Peyer's patch (tissue), 4 donors: ENCODE data around the gene BICD1. TPM values are rescaled to one million over a fixed set of nuclear protein-coding genes. Genes with fewer than 3 reads are reported as not detected.

Experiments
- DNase-seq, 3 donors: peaks; one replicate each; pipeline ENCODE4 v3.0.0-alpha.2; 2017 to 2019
- H3K27ac ChIP-seq, 4 donors: fragments of 200-600 bp; sonication (generic); one replicate each; pipeline ENCODE4 v1.5.1; 2016 to 2019
- H3K27me3 ChIP-seq, 2 donors: fragments of 200-600 bp; sonication (generic); one replicate each; pipeline ENCODE4 v1.5.1; 2019
- H3K36me3 ChIP-seq, 3 donors: fragments of 200-600 bp; sonication (generic); one replicate each; pipeline ENCODE4 v1.5.1; 2016 to 2019
- H3K4me1 ChIP-seq, 4 donors: fragments of 200-600 bp; sonication (generic); one replicate each; pipeline ENCODE4 v1.5.1; 2016 to 2019
- H3K4me3 ChIP-seq, 4 donors: fragments of 200-600 bp; sonication (generic); 1 replicate in 3 of 4; 2 replicates in 1 of 4; pipeline ENCODE4 v1.5.1; 2016 to 2019; ENCODE audit warnings: mild to moderate bottlenecking in 1 of 4
- H3K9me3 ChIP-seq, 4 donors: fragments of 200-600 bp; sonication (generic); one replicate each; pipeline ENCODE4 v1.5.1; 2016 to 2019; ENCODE audit warnings: mild to moderate bottlenecking in 1 of 4
- POLR2A ChIP-seq, 2 donors: fragments of 450-650 bp; IDR thresholded peaks; one replicate each; pipeline ENCODE4 v1.5.1; 2017; ENCODE audit warnings: antibody characterized with exemption in 2 of 2, mild to moderate bottlenecking in 2 of 2, moderate library complexity in 2 of 2
- total RNA-seq, 4 donors: library from RNA; depleted of rRNA; stranded (reverse); fragments of >200 nt; gene quantifications; one replicate each; pipeline ENCODE4 v1.1.0, GENCODE V29; 2016
- TF ChIP-seq, protein P1 (sequence below), 6 experiments: fragments of 450-650 bp in 4 of 6; fragments of 200-600 bp in 2 of 6; sonication (generic) in 1 of 6; IDR thresholded peaks; one replicate each; pipeline ENCODE4 v1.5.1; 2017 to 2019; ENCODE audit warnings: antibody characterized with exemption in 6 of 6, mild to moderate bottlenecking in 3 of 6, moderate library complexity in 1 of 6

Gene BICD1
- total RNA-seq, 4 donors from 2014 or later = 3.5 to 39.6 (median 10.5) TPM

DNA sequence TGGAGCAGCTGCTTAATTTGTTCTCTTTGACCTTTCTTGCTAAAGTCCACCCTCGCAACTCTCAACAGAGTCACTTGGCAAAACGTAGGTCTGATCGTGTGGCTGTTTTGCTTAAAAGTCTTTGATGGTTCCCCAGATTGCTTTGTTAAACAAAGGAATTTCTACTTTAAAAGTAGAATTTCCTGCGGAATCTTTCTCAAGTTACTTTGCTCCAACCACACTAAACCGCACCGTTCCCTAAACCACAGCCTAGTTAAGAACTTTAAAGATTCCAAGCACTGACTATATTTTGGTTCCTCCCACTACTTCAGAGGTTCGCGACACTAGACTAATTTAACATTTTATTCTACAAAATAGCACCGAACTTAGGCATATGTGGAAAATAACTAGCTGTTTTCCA lies 177.9 kb downstream of the BICD1 start:
- TF ChIP-seq POLR2A (IDR thresholded peaks at IDR 0.05) = no peak
- TF ChIP-seq, protein P1, sequence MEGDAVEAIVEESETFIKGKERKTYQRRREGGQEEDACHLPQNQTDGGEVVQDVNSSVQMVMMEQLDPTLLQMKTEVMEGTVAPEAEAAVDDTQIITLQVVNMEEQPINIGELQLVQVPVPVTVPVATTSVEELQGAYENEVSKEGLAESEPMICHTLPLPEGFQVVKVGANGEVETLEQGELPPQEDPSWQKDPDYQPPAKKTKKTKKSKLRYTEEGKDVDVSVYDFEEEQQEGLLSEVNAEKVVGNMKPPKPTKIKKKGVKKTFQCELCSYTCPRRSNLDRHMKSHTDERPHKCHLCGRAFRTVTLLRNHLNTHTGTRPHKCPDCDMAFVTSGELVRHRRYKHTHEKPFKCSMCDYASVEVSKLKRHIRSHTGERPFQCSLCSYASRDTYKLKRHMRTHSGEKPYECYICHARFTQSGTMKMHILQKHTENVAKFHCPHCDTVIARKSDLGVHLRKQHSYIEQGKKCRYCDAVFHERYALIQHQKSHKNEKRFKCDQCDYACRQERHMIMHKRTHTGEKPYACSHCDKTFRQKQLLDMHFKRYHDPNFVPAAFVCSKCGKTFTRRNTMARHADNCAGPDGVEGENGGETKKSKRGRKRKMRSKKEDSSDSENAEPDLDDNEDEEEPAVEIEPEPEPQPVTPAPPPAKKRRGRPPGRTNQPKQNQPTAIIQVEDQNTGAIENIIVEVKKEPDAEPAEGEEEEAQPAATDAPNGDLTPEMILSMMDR (IDR thresholded peaks at IDR 0.05) = no peak

DNA sequence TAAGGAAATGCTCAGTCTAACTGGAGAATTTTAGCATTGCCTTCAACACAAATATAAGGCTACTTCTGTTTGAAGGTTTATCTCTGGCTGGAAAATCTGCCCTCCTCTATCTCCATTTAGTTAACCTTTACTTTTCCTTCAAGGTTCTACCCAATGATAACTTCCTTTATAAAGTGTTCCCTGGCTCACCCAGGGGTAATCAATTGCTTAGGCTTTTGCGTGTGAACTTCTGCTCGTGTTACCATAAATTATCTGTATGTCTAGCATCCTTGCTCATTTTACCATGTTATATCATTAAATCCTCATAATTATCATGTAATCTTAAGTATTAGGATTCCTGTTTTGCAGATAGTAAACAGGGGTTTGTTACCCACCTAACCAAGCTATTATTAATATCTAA lies 178.4 kb downstream of the BICD1 start:
- H3K4me1 ChIP-seq = no peaks in the 10 kb centered on the region

More for the DNA sequence above, 177.9 kb downstream of the BICD1 start:
- no peaks in the 10 kb centered on the region for H3K27me3 ChIP-seq
- H3K36me3 ChIP-seq = no peaks in the 10 kb centered on the region
- H3K9me3 ChIP-seq = no peaks in the 10 kb centered on the region
- no peaks in the 10 kb centered on the region for H3K4me1 ChIP-seq
- no peak overlapping the region for H3K4me3 ChIP-seq
- H3K27ac ChIP-seq = no peak overlapping the region
- no peak for DNase-seq

DNA sequence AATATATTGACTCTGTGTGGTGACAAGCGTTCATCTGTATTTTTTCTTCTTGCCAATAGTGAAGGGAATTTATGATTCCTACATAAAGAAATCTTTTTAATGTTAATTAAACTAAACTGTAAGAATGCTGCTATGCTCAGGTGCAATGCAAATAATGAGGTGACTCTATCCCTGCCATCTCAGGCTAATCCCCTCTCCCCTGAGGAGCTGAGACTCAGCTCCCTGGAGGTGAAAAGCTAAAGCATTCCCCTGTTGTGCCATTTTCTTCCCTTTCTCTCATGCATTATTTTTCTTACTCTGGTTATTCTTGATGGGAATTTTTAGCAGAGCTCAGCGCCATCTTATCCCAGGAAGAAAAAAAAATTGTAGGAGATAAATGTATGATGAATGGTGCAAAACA lies 178.8 kb downstream of the BICD1 start:
- no peaks in the 10 kb centered on the region for H3K27me3 ChIP-seq
- no peaks in the 10 kb centered on the region for H3K4me1 ChIP-seq
- H3K4me3 ChIP-seq = no peak overlapping the region
- H3K27ac ChIP-seq = no peak overlapping the region
- H3K9me3 ChIP-seq = no peaks in the 10 kb centered on the region
- no peaks in the 10 kb centered on the region for H3K36me3 ChIP-seq
- TF ChIP-seq POLR2A (IDR thresholded peaks at IDR 0.05) = no peak
- TF ChIP-seq, protein P1 (IDR thresholded peaks at IDR 0.05) = no peak
- DNase-seq = no peak

More for the DNA sequence above, 178.4 kb downstream of the BICD1 start:
- DNase-seq = no peak
- no peak overlapping the region for H3K4me3 ChIP-seq
- H3K27me3 ChIP-seq = no peaks in the 10 kb centered on the region
- TF ChIP-seq, protein P1 (IDR thresholded peaks at IDR 0.05) = no peak
- TF ChIP-seq POLR2A (IDR thresholded peaks at IDR 0.05) = no peak
- H3K36me3 ChIP-seq = no peaks in the 10 kb centered on the region
- no peak overlapping the region for H3K27ac ChIP-seq
- H3K9me3 ChIP-seq = no peaks in the 10 kb centered on the region

DNA sequence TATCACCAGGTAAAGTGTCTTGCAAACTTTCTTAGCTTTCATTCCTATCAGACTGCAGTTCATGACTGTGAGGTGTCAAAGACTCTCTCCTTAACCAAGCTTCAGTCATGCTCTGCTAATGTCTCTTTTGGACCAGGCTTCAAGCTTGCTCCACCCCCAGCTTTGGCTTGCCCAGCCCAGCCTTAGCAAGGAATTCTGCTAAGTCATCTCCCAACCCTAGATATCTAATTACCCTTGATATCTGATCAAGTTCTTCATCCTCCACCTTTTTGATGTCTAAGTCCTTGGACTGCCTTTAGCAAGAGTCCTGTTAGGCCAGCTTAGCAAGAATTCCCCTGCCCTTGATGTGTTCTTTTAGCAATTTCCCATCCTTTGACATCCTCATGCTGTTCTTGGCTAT lies 183.8 kb downstream of the BICD1 start:
- TF ChIP-seq POLR2A (IDR thresholded peaks at IDR 0.05) = no peak
- TF ChIP-seq, protein P1 (IDR thresholded peaks at IDR 0.05) = no peak
- no peak for DNase-seq
- Histone ChIP-seq H3K27ac (no peak overlapping the region), H3K9me3 (no peaks in the 10 kb centered on the region), H3K4me1 (no peaks in the 10 kb centered on the region), H3K36me3 (no peaks in the 10 kb centered on the region), H3K4me3 (no peak overlapping the region), H3K27me3 (no peaks in the 10 kb centered on the region)

DNA sequence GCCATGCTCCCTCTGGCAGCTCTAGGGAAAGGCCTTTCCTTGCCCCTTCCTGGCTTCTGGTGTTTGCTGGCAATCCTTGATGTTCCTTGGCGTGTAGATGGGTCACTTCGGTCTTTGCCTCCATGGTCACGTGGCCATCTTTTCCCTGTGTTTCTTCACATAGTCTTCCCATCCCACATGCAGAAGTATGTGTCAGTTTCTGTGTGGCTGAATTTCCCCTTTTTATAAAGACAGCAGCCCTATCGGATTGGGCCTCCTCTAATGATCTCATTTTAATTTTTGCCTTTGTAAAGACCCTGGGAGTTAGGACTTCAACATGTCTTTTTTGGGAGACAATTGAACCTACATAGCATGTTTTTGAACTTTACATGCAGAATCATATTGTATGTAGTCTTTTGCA lies 185.5 kb downstream of the BICD1 start:
- Histone ChIP-seq H3K36me3 (no peaks in the 10 kb centered on the region), H3K4me1 (no peaks in the 10 kb centered on the region), H3K9me3 (no peaks in the 10 kb centered on the region), H3K27ac (no peak overlapping the region), H3K4me3 (no peak overlapping the region), H3K27me3 (no peaks in the 10 kb centered on the region)
- no peak for DNase-seq
- TF ChIP-seq POLR2A (IDR thresholded peaks at IDR 0.05) = no peak
- TF ChIP-seq, protein P1 (IDR thresholded peaks at IDR 0.05) = no peak

DNA sequence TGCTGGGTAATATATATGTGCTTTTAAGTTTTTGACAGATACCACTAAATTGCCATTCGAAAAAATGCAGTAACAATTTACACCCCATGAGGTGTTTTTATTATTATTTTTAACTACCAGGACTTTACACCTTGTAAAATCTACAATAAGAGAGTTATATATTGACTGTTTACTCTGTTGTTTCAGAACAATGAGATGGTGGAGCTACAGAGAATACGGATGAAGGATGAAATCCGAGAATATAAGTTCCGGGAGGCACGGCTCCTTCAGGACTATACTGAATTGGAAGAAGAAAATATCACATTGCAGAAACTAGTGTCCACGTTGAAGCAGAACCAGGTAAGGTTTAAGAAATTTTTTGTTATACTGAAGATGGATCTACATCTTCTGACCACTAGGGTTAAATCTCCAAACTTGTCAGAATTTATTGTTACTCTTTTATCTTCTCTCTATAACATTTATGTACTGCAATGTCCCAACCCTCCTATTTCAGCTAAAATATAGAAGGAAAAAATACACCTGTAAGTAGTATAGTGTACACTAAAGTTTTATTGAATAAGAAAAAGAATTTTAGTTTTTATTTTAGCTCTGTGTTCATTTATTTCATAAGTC lies 187.3 kb downstream of the BICD1 start:
- H3K27ac ChIP-seq = no peak overlapping the region
- no peaks in the 10 kb centered on the region for H3K4me1 ChIP-seq
- no peaks in the 10 kb centered on the region for H3K27me3 ChIP-seq
- H3K9me3 ChIP-seq = no peaks in the 10 kb centered on the region
- H3K4me3 ChIP-seq = no peak overlapping the region
- no peak for DNase-seq
- TF ChIP-seq, protein P1 (IDR thresholded peaks at IDR 0.05) = no peak
- no peak for TF ChIP-seq POLR2A (IDR thresholded peaks at IDR 0.05)
- no peaks in the 10 kb centered on the region for H3K36me3 ChIP-seq
